ENCODE results near the gene SAFB2.

DNA sequence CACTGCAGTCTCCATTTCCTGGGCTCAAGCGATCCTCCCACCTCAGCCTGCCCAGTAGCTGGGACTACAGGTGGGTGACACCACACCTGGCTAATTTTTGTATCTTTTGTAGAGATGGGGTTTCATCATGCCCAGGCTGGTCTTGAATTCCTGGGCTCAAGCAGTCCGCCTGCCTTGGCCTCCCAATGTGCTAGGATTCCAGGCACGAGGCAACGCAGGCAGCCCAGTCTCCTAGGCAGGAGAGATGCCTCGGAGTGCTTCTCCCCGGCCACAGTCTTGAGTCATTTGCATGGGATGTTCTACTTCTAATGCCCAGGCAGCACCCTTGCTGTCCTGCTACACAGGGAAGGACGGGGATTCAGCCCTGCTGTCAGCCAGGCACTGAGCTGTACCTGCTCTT, 49.0 kb upstream of the SAFB2 start:
- no peak for TF ChIP-seq POLR2A (IDR thresholded peaks at IDR 0.05; ENCODE audit: low read depth, low read length)
- no peak for TF ChIP-seq POLR2AphosphoS5 (IDR thresholded peaks at IDR 0.05; ENCODE audit: low read depth, low read length)

Measured in GM12892 (cell line).